ENCODE data around the gene CLDN25.

CLDN25 gene

GRCh38 chr11:113806406-113806805, 26.8 kb downstream of the CLDN25 start:
- no peak for DNase-seq (ENCODE audit: low read depth in 1 of 2, low spot score in 1 of 2)

- DNase-seq (ENCODE audit: low read depth in 1 of 2, low spot score in 1 of 2): no peak
Observed at GRCh38 chr11:113808931-113809330, 29.3 kb downstream of the CLDN25 start.

- no peak for DNase-seq (ENCODE audit: low read depth in 1 of 2, low spot score in 1 of 2)
Observed at GRCh38 chr11:113814181-113814580, 34.6 kb downstream of the CLDN25 start.

- DNase-seq (ENCODE audit: low read depth in 1 of 2, low spot score in 1 of 2): no peak
Observed at GRCh38 chr11:113817162-113817561, 37.6 kb downstream of the CLDN25 start.

GRCh38 chr11:113817626-113818025, 38.0 kb downstream of the CLDN25 start:
- no peak for DNase-seq (ENCODE audit: low read depth in 1 of 2, low spot score in 1 of 2)

GRCh38 chr11:113818426-113818825, 38.8 kb downstream of the CLDN25 start:
- no peak for DNase-seq (ENCODE audit: low read depth in 1 of 2, low spot score in 1 of 2)

GRCh38 chr11:113827477-113827876, 47.9 kb downstream of the CLDN25 start:
- DNase-seq (ENCODE audit: low read depth in 1 of 2, low spot score in 1 of 2): no peak

GRCh38 chr11:113828191-113828590, 48.6 kb downstream of the CLDN25 start:
- no peak for DNase-seq (ENCODE audit: low read depth in 1 of 2, low spot score in 1 of 2)

- DNase-seq (ENCODE audit: low read depth in 1 of 2, low spot score in 1 of 2): no peak
Observed at GRCh38 chr11:113829751-113830150, 50.2 kb downstream of the CLDN25 start.

Measured in activated T-helper 1 cell treated with anti-CD3 and anti-CD28 coated beads, Interleukin-2, amount 50 U/mL, for 16 hours (primary cell).